ENCODE data around the gene PAN3. TPM values are rescaled to one million over a fixed set of nuclear protein-coding genes. Genes with fewer than 3 reads are reported as not detected.

Gene PAN3
- total and polyA plus RNA-seq, 2 of the 8 experiments (the other 6 are each of a cell fraction or from before 2014, with no cell fraction given) = 12.7 to 39.3 TPM

DNA sequence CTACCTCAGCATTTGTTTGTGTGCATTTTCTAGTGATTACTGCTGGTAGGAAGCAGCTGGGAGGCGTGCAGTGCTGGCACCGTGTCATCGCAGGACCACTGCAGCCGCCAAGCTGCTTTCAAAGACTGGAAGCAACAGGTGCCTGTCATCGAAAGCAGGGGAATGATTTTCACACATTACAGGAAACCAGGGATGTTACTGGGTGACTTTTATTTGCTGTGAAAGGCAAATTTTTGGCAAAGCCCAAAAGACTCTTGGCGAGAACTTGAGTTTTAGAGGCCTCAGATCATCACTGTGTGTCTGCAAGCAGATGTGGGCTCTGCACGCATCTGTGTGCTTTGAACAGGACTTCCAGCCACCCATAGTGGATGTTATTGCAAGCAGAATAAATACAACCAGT is 180.2 kb downstream of the PAN3 start:
- no peak for FAIRE-seq
- H3K27ac ChIP-seq (ENCODE audit: low read depth, low read length) = no peak overlapping the region
- peaks cover 0 to 2% of the 10 kb centered on the region in 2 experiments for H4K20me1 ChIP-seq (replicated peaks in 1 of 2; ENCODE audit: control insufficient read depth in 1 of 2, insufficient read depth in 2 of 2, low read length in 2 of 2)

More for the DNA sequence above, 180.2 kb downstream of the PAN3 start:
- no peak overlapping the region for H3K4ac ChIP-seq (replicated peaks; ENCODE audit: insufficient read length, low read depth, low read length)
- TF ChIP-seq EZH2 (IDR thresholded peaks at IDR 0.05; ENCODE audit: low read depth, low read length, severe bottlenecking) = no peak
- no peak for TF ChIP-seq JUND (IDR thresholded peaks at IDR 0.05; ENCODE audit: low read length)
- no peak for TF ChIP-seq CBX5 (IDR thresholded peaks at IDR 0.05; ENCODE audit: low read depth, low read length)
- no peak for TF ChIP-seq SAP30 (IDR thresholded peaks at IDR 0.05; ENCODE audit: insufficient read depth, insufficient replicate concordance, low read length)
- no peak overlapping the region for H3K4me3 ChIP-seq (ENCODE audit: extremely low read depth in 1 of 4, insufficient read depth in 2 of 4, low read depth in 3 of 4, low read length in 4 of 4)
- no peak overlapping the region for H4K91ac ChIP-seq (replicated peaks; ENCODE audit: insufficient read length, low read length)
- no peak overlapping the region for H3K9ac ChIP-seq (replicated peaks in 1 of 4; ENCODE audit: extremely low read depth in 1 of 4, low read depth in 3 of 4, low read length in 3 of 4)
- peaks cover 0 to 18% (median 0%) of the 10 kb centered on the region in 4 experiments; a peak in 5 of 8 replicates for H3K36me3 ChIP-seq (ENCODE audit: control insufficient read depth in 2 of 4, insufficient read depth in 4 of 4, low read length in 3 of 4)
- H3K27me3 ChIP-seq (replicated peaks in 1 of 4; ENCODE audit: control insufficient read depth in 3 of 4, extremely low read depth in 1 of 4, insufficient read depth in 3 of 4, low read length in 3 of 4) = no peaks in the 10 kb centered on the region
- H4K5ac ChIP-seq (ENCODE audit: insufficient read length, low read depth, low read length) = no peak overlapping the region
- H2BK12ac ChIP-seq (ENCODE audit: low read depth, low read length) = no peak overlapping the region
- H2AK5ac ChIP-seq (ENCODE audit: low read depth, low read length) = no peak overlapping the region
- no peaks in the 10 kb centered on the region for H3K79me2 ChIP-seq (ENCODE audit: control insufficient read depth in 1 of 2, insufficient read depth in 2 of 2, low read length in 2 of 2)
- no peak overlapping the region for H2BK20ac ChIP-seq (ENCODE audit: low read length)
- no peak overlapping the region for H2BK5ac ChIP-seq (ENCODE audit: low read depth, low read length)
- POLR2A ChIA-PET (ENCODE audit: partially characterized antibody) = interaction anchor here (0.6 kb wide), 1 partner anchor 359 kb away, joined by 3 read pairs; no protein-coding TSS in a partner anchor
- DNase-seq (ENCODE audit: low read depth in 1 of 2, low spot score in 2 of 2) = no peak
- H2AFZ ChIP-seq (ENCODE audit: low read length) = no peak overlapping the region
- H3K23ac ChIP-seq (ENCODE audit: insufficient read length) = no peak overlapping the region
- H2BK15ac ChIP-seq (ENCODE audit: low read length) = no peak overlapping the region
- H3K79me1 ChIP-seq (ENCODE audit: low read depth, low read length) = no peaks in the 10 kb centered on the region
- H3K18ac ChIP-seq (ENCODE audit: extremely low read depth, low read length) = no peak overlapping the region
- 96% methylated on average over 7 of the region's 7 CpGs; no CpG with 5 or more reads in 1 of the 2 experiments for WGBS, 2 experiments (ENCODE audit: extremely low coverage in 1 of 2, insufficient coverage in 1 of 2, insufficient read length in 1 of 2, insufficient replicate concordance in 2 of 2, low coverage in 1 of 2, low lambda C conversion rate in 2 of 2, missing lambda C conversion rate in 1 of 2)
- H3K9me3 ChIP-seq (ENCODE audit: insufficient read depth in 2 of 2, low read depth in 1 of 2, low read length in 1 of 2) = no peaks in the 10 kb centered on the region
- H3K56ac ChIP-seq (replicated peaks; ENCODE audit: insufficient read length, low read depth, low read length) = no peak overlapping the region
- H2BK120ac ChIP-seq (replicated peaks; ENCODE audit: low read depth, low read length) = no peak overlapping the region
- no peaks in the 10 kb centered on the region for H3K23me2 ChIP-seq (ENCODE audit: low read depth, low read length)
- H3K4me2 ChIP-seq (ENCODE audit: insufficient read depth in 1 of 2, low read depth in 2 of 2, low read length in 2 of 2) = no peak overlapping the region
- no peak overlapping the region for H4K8ac ChIP-seq (ENCODE audit: extremely low read depth, insufficient read depth, low read length)
- H3K14ac ChIP-seq (ENCODE audit: insufficient read length) = no peak overlapping the region
- CTCF ChIA-PET (ENCODE audit: partially characterized antibody) = no interaction called here
- H3K4me1 ChIP-seq (replicated peaks in 1 of 4; ENCODE audit: control insufficient read depth in 3 of 4, insufficient read depth in 4 of 4, low read length in 3 of 4) = 0 out of 7 replicates have a peak, but pooled peaks cover 0 to 4% (median 0%) of the 10 kb centered on the region in 4 experiments
